Ovary (tissue), 3 donors: ENCODE measurements around the gene SNRPD3.

ENCODE experiments used
- EP300 ChIP-seq: sonication (generic); formaldehyde crosslinking; IDR thresholded peaks from one replicate; pipeline ENCODE4 v1.6.1; 2017; ENCODE audit warnings: antibody characterized with exemption
- POLR2A ChIP-seq: fragments of 450-650 bp; IDR thresholded peaks from one replicate; pipeline ENCODE4 v1.6.1; 2017; ENCODE audit warnings: antibody characterized with exemption, mild to moderate bottlenecking, moderate library complexity
- TF ChIP-seq, protein P1 (sequence below), 3 donors: fragments of 450-650 bp in 2 of 3; fragments of 200-600 bp in 1 of 3; IDR thresholded peaks; one replicate each; pipeline versions ENCODE4 v1.5.1 to v1.8.0; 2016 to 2022; ENCODE audit warnings: antibody characterized with exemption in 3 of 3, mild to moderate bottlenecking in 1 of 3
- donor health status: DM: no; HTN: no; CAD: no.

DNA sequence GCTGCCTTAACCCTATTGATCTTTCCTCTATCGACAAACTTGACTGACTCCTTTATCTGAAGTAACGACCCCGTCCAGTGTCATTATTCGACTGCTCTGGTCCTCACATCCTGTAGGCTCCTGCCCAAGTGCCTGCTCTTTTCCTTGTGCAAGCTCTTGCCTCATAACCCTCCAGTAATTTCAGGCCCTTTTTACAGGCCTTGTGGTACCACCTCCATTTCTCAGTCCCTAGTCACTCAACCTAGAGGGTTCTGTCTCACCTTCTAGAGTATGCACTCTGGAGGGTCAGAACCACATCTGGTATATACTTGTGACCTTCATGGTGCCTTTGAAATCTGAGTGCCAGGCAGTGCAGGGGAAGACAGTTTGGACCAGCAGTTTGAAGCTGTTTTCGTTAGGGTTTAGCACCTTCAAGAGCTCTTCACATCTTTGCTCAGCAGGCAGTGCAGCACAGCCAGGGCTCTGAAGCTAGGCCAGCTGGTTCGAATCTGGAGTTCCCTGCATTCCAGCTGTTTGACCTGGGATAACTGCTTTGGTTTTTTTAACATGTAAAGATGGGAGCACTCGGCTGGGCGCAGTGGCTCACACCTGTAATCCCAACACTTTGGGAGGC lies 11.2 kb downstream of the SNRPD3 start:
- TF ChIP-seq, protein P1, sequence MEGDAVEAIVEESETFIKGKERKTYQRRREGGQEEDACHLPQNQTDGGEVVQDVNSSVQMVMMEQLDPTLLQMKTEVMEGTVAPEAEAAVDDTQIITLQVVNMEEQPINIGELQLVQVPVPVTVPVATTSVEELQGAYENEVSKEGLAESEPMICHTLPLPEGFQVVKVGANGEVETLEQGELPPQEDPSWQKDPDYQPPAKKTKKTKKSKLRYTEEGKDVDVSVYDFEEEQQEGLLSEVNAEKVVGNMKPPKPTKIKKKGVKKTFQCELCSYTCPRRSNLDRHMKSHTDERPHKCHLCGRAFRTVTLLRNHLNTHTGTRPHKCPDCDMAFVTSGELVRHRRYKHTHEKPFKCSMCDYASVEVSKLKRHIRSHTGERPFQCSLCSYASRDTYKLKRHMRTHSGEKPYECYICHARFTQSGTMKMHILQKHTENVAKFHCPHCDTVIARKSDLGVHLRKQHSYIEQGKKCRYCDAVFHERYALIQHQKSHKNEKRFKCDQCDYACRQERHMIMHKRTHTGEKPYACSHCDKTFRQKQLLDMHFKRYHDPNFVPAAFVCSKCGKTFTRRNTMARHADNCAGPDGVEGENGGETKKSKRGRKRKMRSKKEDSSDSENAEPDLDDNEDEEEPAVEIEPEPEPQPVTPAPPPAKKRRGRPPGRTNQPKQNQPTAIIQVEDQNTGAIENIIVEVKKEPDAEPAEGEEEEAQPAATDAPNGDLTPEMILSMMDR (IDR thresholded peaks at IDR 0.05) = no peak
- TF ChIP-seq POLR2A (no peak), EP300 (no peak)
